Fibroblast of skin of right biceps (primary cell): ENCODE data around the gene PM20D1.
"Not testable (repeated sequence)": the region's sequence is repeated elsewhere in the genome, so short reads cannot be mapped to it uniquely, and the experiment has no call there.

Experiments
- DNase-seq: peaks from one replicate; pipeline ENCODE4 v3.0.0-alpha.2; 2013

Gene PM20D1, protein sequence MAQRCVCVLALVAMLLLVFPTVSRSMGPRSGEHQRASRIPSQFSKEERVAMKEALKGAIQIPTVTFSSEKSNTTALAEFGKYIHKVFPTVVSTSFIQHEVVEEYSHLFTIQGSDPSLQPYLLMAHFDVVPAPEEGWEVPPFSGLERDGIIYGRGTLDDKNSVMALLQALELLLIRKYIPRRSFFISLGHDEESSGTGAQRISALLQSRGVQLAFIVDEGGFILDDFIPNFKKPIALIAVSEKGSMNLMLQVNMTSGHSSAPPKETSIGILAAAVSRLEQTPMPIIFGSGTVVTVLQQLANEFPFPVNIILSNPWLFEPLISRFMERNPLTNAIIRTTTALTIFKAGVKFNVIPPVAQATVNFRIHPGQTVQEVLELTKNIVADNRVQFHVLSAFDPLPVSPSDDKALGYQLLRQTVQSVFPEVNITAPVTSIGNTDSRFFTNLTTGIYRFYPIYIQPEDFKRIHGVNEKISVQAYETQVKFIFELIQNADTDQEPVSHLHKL

DNA sequence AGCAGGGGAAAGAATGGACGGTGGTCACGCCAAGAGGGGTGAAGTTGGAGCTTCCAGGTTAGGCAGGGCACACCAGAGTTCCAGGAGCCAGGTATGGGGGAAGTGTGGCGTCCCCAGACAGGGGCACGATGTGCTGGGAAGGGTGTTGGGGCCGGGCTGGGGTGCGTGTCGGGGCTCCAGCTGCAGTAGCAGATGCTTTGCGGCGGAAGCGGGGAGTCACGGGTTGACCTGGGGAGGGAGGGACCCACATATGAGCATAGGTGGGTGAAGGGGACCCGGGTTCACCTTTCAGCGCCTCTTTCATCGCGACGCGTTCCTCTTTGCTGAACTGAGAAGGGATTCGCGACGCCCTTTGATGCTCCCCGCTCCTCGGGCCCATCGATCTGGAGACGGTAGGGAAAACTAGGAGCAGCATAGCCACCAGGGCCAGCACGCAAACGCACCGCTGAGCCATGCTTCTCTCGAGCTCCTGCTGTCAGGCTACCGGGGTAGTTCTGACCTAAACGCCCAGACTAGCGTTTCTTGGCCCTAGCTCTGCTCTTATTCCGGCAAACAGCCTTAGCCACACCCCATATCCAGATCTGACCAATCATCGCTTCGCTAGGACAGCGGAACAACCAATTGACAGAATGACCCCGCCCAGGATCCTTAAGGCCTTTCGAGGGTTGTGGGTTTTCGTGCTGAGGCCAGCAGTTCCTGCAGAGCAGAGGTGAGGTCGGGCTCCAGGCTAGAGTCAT, at the start of gene PM20D1:
Gene PM20D1, minus strand, starts transcription at position 514 of the 737 bp plus-strand sequence. Its CDS starts 60 bp downstream, at position 454.
- peak; percentile 38 for DNase-seq

DNA sequence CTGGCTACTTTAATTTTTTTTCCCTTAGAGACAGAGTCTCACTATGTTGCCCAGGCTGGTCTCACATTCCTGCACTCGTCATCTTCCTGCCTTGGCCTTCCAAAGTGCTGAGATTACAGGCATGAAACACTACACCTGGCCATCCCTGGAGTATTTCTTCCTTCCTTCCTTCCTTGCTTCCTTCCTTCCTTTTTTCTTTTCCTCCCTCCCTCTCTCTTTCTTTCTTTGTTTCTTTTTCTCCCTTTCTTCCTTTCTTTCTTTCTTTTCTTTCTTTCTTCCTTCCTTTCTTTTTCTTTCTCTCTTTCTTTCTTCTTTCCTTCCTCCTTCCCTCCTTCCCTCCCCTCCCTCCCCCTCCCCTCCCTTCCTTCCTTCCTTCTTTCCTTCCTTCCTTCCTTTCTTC, 46.4 kb upstream of the PM20D1 start:
- no peak for DNase-seq

DNA sequence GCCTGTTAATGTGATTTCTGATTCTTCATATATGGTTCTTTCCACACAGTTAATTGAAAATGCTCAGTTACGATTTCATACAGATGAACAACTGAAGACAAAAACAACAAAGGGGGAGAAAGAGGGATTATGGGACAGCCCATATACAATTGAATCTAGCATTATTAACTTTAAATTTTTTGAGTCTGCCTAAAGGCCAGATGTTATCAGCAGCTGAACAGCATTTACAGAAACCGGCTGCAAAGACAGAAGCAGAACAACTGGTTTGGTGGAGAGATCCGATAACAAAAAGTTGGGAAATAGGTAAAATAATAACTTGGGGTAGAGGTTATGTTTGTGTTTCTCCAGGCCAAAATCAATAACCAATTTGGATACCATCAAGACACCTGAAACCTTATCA, 44.2 kb upstream of the PM20D1 start:
- not testable (repeated sequence) for DNase-seq

DNA sequence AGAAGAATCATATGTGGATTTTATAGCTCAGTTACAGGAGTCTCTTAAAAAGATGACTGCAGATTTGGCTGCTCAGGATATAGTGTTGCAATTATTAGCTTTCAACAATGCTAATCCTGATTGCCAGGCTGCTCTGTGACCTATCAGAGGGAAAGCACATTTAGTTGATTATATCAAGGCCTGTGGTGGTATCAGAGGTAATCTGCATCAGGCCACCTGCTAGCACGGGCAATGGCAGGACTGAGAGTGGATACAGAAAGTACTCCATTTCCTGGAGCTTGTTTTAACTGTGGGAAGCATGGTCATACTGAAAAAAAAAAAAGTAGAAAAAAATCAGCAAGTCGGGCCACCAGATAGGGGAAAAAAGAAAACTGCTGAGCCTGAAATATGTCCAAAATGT, 42.2 kb upstream of the PM20D1 start:
- DNase-seq: not testable (repeated sequence)

DNA sequence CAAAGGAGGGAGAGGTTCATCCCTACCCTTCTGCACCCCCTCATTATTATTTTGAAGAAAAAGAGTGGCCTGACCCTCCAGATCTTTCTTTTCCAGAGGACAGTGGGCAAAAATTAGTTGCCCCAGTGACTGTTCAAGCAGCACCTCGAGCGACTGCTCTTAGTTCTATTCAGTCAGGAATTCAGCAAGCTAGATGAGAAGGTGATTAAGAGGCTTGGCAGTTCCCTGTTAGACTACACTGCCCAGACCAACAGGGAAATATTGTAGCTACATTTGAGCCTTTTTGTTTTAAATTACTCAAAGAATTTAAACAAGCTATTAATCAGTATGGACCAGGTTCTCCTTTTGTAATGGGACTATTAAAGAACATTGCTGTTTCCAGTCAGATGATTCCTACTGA, 41.5 kb upstream of the PM20D1 start:
- DNase-seq: peak; percentile 67

DNA sequence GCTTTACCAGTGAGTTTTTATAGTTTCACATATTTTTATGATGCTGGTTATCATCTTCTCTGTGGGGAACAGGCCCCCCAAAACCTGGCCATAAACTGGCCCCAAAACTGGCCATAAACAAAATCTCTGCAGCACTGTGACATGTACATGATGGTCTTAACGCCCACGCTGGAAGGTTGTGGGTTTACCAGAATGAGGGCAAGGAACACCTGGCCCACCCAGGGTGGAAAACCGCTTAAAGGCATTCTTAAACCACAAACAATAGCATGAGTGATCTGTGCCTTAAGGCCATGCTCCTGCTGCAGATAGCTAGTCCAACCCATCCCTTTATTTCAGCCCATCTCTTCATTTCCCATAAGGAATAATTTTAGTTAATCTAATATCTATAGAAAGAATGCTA, 40.7 kb upstream of the PM20D1 start:
- DNase-seq: not testable (repeated sequence)

DNA sequence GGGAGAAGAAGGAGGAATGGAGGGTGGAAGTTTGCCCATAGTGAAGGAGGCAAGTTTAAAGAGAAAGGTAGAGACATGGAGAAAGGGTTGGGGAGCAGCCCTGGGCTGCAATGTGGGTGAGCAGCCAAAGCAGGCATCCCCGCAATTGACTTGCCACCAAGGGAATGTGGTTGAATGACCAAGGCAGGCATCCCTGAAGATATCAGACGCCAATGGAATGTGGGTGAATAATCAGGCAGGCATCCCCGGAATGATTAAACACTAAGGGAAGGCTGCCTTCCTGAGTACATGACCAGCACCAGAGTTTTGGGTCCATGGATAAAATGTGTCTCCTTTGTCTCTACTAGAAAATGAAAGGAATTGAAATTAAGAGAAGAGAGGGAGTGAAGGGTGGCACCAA, 39.8 kb upstream of the PM20D1 start:
- DNase-seq: peak; percentile 95

DNA sequence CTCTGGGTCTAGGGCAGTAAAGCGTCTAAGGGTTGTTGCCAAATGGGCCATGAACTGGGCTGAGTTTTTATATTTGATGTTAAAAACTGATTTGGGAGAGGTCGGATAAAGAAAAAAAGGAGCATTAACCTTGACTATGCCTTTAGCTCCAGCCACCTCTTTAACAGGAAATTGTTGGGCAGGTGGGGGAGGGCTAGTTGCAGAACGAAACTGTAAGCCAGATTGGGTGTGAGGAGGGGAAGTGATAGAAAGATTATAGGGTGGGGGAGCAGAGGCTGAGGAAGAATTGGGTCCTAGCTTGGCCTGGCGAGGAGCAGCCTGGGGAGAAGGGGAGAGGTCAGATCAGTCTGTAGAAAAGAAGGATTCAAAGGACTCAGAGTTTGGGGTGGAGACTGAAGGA, 39.1 kb upstream of the PM20D1 start:
- not testable (repeated sequence) for DNase-seq

DNA sequence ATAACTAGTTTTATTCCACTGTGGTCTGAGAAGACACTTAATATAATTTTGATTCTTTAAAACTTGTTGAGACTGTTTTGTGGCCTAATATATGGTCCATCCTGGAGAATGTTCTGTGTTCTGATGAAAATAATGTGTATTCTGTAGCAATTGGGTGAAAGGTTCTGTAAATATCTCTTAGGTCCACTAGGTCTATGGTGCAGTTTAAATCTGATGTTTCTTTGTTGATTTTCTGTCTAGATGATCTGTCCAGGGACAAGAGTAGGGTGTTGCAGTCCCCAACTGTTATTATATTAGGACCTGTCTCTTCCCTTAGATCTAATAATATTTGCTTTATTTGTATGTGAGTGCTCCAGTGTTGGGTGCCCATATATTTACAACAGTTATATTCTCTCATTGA, 33.9 kb upstream of the PM20D1 start:
- no peak for DNase-seq

DNA sequence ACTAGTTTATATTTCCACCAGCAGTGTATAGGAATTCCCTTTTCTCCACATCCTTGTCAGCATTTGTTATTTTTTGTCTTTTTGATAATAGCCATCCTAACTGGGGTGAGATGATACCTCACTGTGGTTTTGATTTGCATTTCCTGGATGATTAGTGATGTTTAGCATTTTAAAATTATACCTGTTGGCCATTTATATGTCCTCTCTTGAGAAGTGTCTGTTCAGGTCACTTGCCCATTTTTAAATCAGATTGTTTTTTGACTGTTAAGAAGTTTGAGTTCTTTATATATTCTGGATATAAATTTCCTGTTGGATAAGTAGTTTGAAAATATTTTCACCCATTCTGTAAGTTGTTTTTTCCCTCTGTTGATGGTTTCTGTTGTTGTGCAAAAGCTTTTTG, 31.0 kb upstream of the PM20D1 start:
- no peak for DNase-seq

DNA sequence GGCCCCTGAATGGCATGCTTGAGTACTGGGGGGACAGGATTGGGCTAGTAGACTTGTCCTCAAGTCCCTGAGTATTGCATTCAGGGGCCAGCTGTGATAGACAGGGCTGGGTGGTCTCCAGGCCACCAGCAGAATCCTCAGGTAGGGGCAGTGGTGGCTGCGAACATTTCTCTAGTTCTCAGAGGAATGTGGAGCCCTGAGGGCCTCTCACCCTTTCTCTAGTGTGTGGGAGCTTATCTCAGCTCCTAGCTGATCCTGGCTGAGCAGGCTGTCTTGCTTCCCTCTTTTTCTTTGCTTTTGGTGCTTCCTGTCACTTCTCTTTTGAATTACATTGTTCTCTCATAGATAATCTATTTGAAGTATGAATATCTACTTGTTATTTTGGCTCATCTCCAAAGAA, 30.0 kb upstream of the PM20D1 start:
- no peak for DNase-seq

DNA sequence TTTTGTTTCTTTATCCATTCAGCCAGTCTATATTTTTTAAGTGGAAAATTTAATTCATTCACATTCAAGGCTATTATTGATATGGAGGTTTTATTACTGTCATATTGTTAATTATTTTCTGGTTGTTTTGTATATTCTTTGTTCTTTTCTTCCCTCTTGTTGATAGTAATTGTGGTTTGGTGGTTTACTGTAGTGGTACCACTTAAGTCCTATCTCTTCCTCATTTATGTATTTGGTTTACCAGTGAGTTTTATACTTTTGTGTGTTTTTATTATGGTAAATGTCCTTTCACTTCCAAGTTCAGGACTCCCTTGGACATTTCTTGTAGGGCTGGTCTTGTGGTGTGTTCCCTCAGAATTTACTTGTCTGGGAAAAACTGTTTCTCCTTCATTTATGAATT, 28.1 kb upstream of the PM20D1 start:
- DNase-seq: no peak

DNA sequence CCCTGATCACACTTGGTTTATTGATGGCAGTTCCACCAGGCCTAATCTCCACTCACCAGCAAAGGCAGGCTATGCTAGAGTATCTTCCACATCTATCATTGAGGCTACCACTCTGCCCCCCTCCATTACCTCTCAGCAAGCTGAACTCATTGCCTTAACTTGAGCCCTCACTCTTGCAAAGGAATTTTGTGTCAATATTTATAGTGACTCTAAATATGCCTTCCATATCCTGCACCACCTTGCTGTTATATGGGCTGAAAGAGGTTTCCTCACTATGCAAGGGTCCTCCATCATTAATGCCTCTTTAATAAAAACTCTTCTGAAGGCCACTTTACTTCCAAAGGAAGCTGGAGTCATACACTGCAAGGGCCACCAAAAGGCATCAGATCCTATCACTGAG, 23.2 kb upstream of the PM20D1 start:
- not testable (repeated sequence) for DNase-seq

DNA sequence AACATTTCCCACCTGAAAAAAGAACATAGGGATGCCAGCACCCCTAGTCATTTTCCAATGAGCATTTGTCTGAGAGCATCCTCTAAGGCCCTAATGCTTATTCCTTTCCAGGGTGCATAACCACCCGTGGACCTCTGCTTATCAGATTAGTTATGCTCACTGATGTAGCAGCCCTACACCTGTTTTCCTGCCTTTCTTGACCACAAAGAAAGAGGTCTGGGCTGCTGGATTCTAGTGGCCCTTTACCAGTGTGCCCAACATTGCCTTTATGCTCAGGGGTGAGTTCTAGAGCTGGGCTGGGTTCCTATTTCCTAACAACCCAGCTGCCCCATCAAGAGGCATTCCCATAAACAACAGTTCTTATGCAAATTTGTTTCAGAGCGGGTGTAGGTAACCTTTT, 20.3 kb upstream of the PM20D1 start:
- no peak for DNase-seq

DNA sequence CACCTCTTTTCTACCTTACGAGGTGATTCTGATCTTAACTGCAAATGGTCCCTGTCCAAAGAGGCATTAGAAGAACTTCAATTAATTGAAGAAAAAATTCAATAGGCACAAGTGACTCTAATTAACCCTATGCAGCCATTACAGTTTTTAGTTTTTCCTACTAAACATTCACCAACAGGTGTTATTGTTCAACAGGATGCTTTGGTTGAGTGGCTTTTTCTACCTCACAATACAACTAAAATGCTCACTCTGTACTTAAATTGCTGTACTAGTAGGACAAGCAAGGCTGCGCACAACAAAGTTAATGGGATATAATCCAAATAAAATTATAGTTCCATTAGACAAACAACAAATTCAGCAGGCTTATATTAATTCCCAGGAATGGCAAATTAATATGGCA, 11.6 kb upstream of the PM20D1 start:
- no peak for DNase-seq

DNA sequence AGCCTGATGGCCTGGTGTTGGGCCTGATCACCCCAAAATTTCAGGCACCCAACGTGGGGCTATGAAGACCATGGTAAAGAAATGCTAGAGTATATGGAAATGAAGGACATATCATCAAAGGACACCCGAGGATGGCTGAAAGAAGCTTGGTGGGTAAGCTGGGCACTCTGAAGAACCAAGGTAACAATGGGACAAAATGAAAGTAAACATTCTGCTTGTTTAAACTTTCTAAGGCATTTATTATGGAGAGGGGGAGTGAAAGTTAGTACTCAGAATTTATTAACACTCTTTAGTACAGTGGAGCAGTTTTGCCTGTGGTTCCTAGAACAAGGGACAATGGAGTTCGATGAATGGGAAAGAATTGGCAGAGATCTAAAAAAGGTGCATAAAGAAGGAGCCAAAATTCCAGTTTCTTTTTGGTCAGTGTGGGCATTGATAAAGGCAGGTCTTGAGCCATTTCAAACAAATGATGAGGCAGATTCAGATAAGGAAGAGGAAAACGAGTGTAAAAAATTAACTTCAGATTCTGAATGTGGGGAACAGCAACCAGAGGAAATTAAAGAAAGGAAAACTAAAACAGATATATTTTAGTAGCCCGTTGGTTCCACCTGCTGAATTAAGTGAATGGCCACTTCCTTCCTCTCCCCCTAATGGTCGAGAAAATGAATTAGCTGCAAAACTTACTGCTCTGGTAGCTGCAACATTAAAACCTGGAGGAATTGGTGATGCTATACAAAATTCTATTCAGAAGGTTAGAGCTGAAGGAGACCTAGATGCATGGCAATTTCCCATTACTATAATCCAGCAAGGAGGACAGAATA, 8.4 kb upstream of the PM20D1 start:
- DNase-seq: no peak

DNA sequence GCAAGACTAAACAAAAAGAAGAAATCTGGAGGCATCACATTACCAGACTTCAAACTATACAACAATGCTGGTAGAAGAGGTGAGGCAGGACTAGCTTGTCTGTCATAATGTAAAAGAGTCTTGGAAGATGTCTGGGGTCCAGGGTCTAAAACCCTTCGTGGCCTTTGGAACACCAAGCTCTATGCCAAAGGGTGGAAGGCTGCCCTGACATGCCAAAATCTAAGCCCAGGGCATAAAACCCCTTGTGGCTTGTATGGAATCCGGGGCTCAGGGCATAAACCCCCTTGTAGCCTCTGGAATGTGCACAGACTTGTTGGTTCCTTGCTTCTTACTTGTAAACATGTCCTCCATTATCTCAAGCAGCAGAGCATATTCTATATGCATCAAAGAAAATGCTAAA, 7.6 kb upstream of the PM20D1 start:
- DNase-seq: not testable (repeated sequence)

DNA sequence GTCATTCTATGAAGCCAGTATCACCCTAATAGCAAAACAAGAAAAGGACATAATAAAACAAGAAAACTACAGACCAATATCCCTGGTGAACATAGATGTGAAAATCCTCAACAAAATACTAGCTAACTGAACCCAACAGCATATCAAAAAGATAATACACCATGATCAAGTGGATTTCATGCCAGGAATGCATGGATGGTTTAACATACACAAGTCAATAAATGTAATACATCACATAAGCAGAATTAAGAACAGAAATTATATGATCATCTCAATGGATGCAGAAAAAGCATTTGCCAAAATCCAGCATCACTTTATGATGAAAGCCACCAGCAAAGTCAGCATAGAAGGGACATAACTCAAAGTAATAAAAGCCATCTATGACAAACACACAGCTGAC, 6.5 kb upstream of the PM20D1 start:
- no peak for DNase-seq

DNA sequence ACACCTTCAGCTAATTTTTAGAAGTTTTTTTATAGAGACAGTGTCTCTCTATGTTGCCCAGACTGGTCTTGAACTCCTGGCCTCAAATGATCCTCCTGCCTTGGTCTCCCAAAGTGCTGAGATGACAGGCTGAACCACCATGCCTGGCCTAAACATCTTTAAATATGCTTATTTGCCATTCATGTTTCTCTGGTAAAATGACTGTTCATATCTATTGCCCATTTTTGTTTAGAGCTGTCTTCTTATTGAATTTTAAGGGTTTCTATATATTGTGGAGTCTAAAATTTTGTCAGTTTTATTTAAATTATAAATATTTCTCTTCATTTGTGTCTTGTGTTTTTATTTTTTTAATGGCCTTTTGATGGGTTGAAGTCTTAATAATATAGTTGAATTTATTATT, 3.0 kb upstream of the PM20D1 start:
- no peak for DNase-seq

DNA sequence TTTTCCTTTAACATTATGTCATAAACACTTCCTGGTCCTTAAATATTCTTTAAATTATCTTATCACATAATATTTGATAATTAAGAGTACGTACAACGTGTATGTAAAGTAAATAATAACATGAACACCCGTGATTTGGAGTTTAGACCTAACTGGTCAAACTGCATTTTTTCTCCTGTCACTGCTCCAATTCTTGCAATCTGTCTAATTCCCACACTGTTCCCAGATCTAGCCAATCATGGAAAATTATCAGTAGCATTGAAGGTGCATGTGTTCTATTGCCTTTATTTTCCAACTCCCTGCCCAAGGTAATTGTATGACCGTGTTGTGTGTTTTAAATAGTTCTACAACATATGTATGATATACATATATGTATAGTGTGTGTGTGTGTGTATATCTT, 2.1 kb upstream of the PM20D1 start:
- DNase-seq: no peak

DNA sequence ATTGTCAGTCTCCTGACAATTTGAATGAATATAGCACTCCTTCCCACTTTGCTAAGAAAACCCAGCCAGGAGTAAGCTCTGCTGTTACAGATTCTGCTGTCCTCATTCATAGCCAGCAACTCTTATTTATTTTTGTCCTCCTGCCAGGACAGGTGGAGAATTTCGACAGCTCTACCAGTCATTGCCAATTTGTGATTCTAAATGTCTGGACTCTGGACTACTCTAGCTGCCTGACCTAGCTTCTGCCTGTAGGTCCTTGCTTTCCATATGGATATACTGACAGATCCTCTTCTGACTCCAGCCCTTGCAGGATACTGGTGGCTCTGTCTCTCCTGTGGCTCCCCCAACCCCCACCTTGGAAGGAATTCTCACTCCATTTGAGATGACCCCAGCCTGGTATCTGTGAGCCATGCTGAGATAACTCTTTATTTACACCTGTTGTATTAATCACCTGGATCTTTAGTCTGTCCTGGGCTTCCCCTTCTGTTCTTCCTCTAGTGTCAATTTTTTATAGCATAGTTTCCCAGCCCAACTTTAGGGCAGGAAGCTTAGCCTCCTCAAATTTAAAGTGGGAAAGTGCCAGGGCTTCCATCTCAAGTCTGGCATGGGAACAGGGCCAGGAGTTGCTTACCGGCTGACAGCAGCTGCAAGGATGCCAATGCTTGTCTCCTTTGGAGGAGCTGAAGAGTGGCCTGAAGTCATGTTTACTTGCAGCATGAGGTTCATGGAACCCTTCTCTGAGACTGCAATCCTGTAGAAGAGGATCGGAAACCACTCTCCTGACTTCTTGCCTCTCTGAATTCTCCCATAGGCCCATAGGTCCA, 6.7 kb downstream of the PM20D1 start:
- DNase-seq: no peak

DNA sequence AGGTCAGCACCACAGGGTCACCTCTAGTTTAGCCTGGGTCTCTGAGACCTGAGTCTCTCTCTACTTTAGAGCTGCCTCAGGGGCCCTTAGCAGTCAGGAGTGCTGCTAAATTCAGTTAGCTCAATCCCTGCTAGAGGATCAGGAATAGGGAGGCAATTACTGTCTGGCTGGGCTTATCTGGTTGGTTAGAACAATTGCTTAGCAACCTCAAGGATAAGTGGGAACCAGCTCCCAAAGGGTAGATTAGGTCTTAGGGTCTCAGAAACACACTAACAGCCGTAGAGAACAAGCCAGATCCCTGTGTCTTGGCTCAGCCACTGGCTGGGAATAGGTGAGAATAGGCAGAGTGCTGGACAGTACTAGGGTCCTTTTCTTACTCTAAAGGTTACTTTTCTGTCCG, 7.7 kb downstream of the PM20D1 start:
- no peak for DNase-seq
